Cardiac muscle cell (in vitro differentiated cells and primary cell): ENCODE measurements around the gene GREM2. TPM values are rescaled to one million over a fixed set of nuclear protein-coding genes. Genes with fewer than 3 reads are reported as not detected.

Experiments
- DNase-seq, 2 donors: peaks; one replicate each; pipeline versions ENCODE4 v3.0.0 to v3.0.0-alpha.2; 2010 to 2017; ENCODE audit warnings: low read depth in 1 of 2, low spot score in 1 of 2
- H3K27ac ChIP-seq: fragments of 200-600 bp; sonication (generic); 2 replicates; pipeline ENCODE4 v1.5.1; 2016
- H3K27me3 ChIP-seq: fragments of 200-600 bp; sonication (generic); 2 replicates; pipeline ENCODE4 v1.6.0; 2016; ENCODE audit warnings: control low read depth
- H3K36me3 ChIP-seq: fragments of 200-600 bp; sonication (generic); 2 replicates; pipeline ENCODE4 v1.5.1; 2016; ENCODE audit warnings: control low read depth
- H3K4me1 ChIP-seq: fragments of 200-600 bp; sonication (generic); 2 replicates; pipeline ENCODE4 v1.8.1; 2017; ENCODE audit warnings: low read depth, mild to moderate bottlenecking, mixed run types
- H3K4me3 ChIP-seq: fragments of 200-600 bp; sonication (generic); 2 replicates; pipeline ENCODE4 v1.5.1; 2016; ENCODE audit warnings: mild to moderate bottlenecking
- H3K9me3 ChIP-seq: fragments of 200-600 bp; sonication (generic); 2 replicates; pipeline ENCODE4 v1.5.1; 2017; ENCODE audit warnings: low read depth, mild to moderate bottlenecking, control low read depth
- CTCF ChIP-seq: IDR thresholded peaks from 2 replicates; pipeline ENCODE4 v1.5.1; 2012; ENCODE audit warnings: low read depth, mild to moderate bottlenecking, low read length
- polyA plus RNA-seq: library from polyadenylated mRNA; unstranded; fragments of >200 nt; fragmentation: Nextera tagmentation; extraction: Ambion mirVana; gene quantifications from 2 replicates; pipeline ENCODE4 v1.2.1, GENCODE V29; 2016
- total RNA-seq: library from RNA; depleted of rRNA; stranded (reverse); fragments of >200 nt; gene quantifications from 2 replicates; pipeline ENCODE4 v1.2.3, GENCODE V29; 2016

Gene GREM2
- total and polyA plus RNA-seq, 2 experiments from 2014 or later, result 10.5 to 17.2 TPM

GRCh38 chr1:240589585-240590110 lies 22.3 kb downstream of the GREM2 start:
- no peak overlapping the region for H3K27ac ChIP-seq
- H3K4me1 ChIP-seq, result no peaks in the 10 kb centered on the region
- no peaks in the 10 kb centered on the region for H3K9me3 ChIP-seq
- H3K36me3 ChIP-seq, result no peaks in the 10 kb centered on the region
- no peak for DNase-seq
- no peak for TF ChIP-seq CTCF
- H3K27me3 ChIP-seq, result no peaks in the 10 kb centered on the region
- H3K4me3 ChIP-seq, result no peak overlapping the region

- no peak for DNase-seq
- no peaks in the 10 kb centered on the region for H3K9me3 ChIP-seq
- TF ChIP-seq CTCF, result no peak
- no peaks in the 10 kb centered on the region for H3K36me3 ChIP-seq
- no peaks in the 10 kb centered on the region for H3K4me1 ChIP-seq
- H3K4me3 ChIP-seq, result no peak overlapping the region
- H3K27me3 ChIP-seq, result no peaks in the 10 kb centered on the region
- H3K27ac ChIP-seq, result no peak overlapping the region
These were observed 25.9 kb downstream of the GREM2 start for GRCh38 chr1:240586006-240586405.

- H3K9me3 ChIP-seq, result no peaks in the 10 kb centered on the region
- H3K27me3 ChIP-seq, result no peaks in the 10 kb centered on the region
- H3K4me3 ChIP-seq, result no peak overlapping the region
- H3K4me1 ChIP-seq, result no peaks in the 10 kb centered on the region
- no peaks in the 10 kb centered on the region for H3K36me3 ChIP-seq
- DNase-seq, result no peak
- no peak for TF ChIP-seq CTCF
- H3K27ac ChIP-seq, result no peak overlapping the region
These were observed 29.0 kb downstream of the GREM2 start for GRCh38 chr1:240582953-240583352.

- no peaks in the 10 kb centered on the region for H3K4me1 ChIP-seq
- H3K27ac ChIP-seq, result no peak overlapping the region
- H3K36me3 ChIP-seq, result no peaks in the 10 kb centered on the region
- no peak for TF ChIP-seq CTCF
- no peak overlapping the region for H3K4me3 ChIP-seq
- H3K27me3 ChIP-seq, result no peaks in the 10 kb centered on the region
- no peak for DNase-seq
- H3K9me3 ChIP-seq, result no peaks in the 10 kb centered on the region
These were observed 32.4 kb downstream of the GREM2 start for GRCh38 chr1:240579511-240579910.

- TF ChIP-seq CTCF, result no peak
- no peaks in the 10 kb centered on the region for H3K9me3 ChIP-seq
These were observed 34.9 kb downstream of the GREM2 start for GRCh38 chr1:240577095-240577494.

More at GRCh38 chr1:240577095-240577494, 34.9 kb downstream of the GREM2 start:
- no peaks in the 10 kb centered on the region for H3K36me3 ChIP-seq
- H3K27ac ChIP-seq, result no peak overlapping the region
- no peaks in the 10 kb centered on the region for H3K4me1 ChIP-seq
- no peak overlapping the region for H3K4me3 ChIP-seq
- no peaks in the 10 kb centered on the region for H3K27me3 ChIP-seq
- DNase-seq, result no peak
